GM19324 (cell line): ENCODE results near the gene ADORA2A.
"Not testable (repeated sequence)": the region's sequence is repeated elsewhere in the genome, so short reads cannot be mapped to it uniquely, and the experiment has no call there.

Experiments
- ATAC-seq: cut with Tn5 transposase; IDR thresholded peaks from one replicate; pipeline ENCODE4 v1.9.1; 2021; ENCODE audit warnings: mild to moderate bottlenecking, moderate library complexity; ENCODE audit not compliant: unreplicated experiment, low FRiP score

Gene ADORA2A

GRCh38 chr22:24474649-24475255 lies 47.4 kb downstream of the ADORA2A start:
- no peak for ATAC-seq

- no peak for ATAC-seq
Observed at GRCh38 chr22:24481641-24482040, 54.2 kb downstream of the ADORA2A start.

- ATAC-seq = no peak
Observed at GRCh38 chr22:24482575-24482974, 55.2 kb downstream of the ADORA2A start.

- no peak for ATAC-seq
Observed at GRCh38 chr22:24482998-24483397, 55.6 kb downstream of the ADORA2A start.

GRCh38 chr22:24483976-24484545 lies 56.7 kb downstream of the ADORA2A start:
- no peak for ATAC-seq

- ATAC-seq = no peak
Observed at GRCh38 chr22:24485170-24485569, 57.8 kb downstream of the ADORA2A start.

GRCh38 chr22:24485608-24486007 lies 58.2 kb downstream of the ADORA2A start:
- ATAC-seq = no peak

GRCh38 chr22:24486501-24486921 lies 59.1 kb downstream of the ADORA2A start:
- ATAC-seq = no peak

GRCh38 chr22:24489011-24489410 lies 61.6 kb downstream of the ADORA2A start:
- ATAC-seq = no peak

- ATAC-seq = not testable (repeated sequence)
Observed at GRCh38 chr22:24489434-24489833, 62.0 kb downstream of the ADORA2A start.
